GM21717 (cell line): ENCODE results near the gene MKNK2.
A peak's percentile ranks its signal among the peaks of the same experiment; 100 is the strongest.

ENCODE experiments used
- ATAC-seq: cut with Tn5 transposase; IDR thresholded peaks from one replicate; pipeline ENCODE4 v1.9.1; 2021; ENCODE audit warnings: mild to moderate bottlenecking, moderate library complexity; ENCODE audit not compliant: unreplicated experiment

Gene MKNK2

DNA sequence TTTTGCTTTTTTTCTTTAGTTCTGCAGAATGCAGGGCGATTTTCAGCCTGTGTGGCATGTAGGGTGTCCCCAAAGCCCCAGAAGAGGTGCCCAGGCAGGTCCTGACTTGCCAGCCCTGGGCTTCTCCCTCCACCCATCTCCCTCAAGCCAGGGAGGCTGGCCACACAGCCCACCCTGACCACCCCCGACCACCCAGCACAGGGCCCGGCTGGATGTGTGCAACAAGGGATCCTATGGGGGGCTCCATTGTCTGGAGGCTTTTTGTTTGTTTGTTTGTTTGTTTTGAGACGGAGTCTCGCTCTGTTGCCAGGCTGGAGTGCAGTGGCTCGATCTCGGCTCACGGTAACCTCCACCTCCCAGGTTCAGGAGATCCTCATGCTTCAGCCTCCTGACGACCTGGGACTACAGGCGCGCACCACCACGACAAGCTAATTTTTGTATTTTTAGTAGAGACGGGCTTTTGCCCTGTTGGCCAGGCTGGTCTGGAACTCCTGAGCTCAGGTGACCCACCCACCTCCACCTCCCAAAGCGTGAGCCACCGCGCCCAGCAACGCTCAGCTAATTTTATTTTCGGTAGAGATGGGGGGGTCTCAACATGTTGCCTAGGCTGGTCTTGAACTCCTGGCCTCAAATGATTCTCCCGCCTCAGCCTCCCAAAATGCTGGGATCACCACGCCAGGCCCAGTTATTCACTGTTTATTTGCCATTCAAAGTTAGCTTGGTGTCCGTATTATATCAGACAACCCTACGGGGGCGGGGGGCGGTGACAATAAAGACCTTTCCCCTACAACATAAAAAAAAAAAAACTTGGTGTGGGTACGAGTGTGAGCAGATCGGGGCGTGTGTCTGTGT, 7.8 kb upstream of the MKNK2 start:
- ATAC-seq = no peak

DNA sequence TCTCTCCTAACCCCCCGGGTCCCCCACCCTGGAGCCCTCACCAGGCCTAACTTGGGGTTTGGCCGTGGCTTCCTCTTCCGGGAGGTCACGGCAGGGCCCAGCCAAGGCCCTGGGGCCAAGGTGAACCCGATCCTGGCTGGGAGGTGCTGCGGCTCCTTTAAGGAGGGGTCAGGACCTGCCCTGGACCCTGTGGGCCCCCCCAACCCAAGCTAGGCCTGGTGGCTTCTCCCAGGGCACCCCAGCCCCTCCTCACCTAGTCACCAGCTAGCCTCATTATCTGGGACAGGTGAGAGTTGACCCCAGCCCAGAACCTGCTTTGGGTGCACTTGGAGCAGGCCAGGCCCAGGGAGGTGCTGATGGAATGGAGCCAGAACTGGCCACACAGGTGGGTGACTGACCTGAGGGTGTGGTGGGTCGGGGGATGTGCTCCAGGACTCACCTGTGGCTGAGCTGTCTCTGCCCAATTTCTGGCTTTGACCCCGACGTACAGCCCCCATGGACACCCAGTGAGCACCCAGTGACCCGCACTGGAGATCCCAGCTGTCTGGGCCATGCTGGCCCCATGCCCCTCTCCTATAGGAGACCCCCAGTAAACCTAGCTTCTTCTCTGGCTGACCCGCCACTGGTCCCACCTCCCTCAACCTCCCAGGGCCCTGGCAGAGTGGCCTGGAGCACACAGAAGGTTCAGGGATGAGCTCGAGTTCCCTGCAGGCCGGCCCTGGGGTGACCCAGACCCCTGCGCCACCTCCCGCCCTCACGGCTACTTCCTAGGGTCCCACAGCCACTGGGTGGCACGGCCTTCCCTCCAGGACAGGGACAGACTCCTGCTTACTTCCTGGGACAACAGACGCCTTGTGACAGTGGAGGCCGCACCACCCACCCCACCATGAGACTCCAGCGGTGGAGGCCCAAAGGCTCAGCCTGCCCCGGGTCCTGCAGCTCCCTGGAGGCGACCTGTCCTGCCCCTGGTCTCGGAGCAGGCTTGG, 6.7 kb upstream of the MKNK2 start:
- ATAC-seq = no peak

DNA sequence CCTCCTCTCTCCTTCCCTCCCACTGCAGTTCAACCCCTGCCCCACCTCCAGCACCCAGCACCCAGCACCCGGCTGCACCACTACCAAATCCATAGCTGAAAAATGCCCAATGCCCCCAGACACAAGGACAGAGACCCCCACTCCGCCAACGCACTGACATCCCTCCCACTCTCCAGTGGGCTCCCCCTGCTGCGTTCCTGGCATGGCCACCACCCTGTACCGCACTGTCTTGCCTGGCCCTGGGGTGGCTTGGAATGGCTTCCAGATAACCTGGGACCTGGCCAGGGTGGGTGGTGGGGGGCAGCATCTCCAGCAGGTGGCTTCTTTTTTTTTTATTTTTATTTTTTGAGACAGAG, 5.8 kb upstream of the MKNK2 start:
- no peak for ATAC-seq

DNA sequence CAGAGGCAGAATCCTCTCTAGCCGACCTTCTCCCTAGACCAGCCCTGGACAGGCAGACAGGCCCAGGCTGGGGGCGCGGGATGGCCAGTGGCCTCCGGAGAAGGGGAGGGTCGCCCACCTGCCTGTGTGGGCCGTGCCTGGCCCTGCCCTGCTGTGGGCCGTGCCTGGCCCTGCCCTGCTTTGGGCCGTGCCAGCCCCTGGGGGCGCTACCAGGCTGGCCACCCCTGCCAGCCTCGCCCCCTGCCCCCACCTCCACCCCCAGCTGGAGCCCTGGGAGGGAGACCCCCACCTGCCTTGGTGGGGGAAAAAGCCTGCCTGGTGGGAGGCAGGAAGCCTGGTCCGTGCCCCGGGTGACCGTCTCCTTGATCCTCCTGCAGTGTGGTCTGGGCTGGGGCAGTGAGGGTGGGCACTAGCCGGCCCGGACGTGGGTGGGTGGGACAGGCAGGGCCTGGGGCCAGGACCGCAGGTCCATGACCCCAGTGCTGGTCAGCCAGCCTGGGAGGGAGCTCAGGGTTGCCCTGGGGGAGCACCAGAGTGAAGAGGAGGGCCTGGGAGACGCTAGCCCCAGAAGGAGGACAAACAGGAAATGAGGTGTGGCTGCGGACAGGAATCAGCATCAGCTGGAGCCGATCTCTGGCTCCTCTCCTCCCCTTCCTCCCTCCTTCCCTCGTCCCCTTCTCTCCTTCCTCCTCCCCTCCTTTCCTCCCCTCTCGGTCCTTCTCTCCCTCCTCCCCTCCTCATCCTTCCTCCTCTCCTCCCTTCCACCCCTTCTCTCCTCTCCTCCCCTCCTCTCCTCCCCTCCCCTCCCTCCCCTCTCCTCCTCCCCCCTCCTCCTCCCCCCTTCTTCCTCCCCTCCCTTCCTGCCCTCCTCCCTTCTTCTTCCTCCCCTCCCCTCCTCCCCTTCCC, 5.1 kb upstream of the MKNK2 start:
- no peak for ATAC-seq

GRCh38 chr19:2054763-2055162, 3.7 kb upstream of the MKNK2 start:
- no peak for ATAC-seq

- no peak for ATAC-seq
Measured at GRCh38 chr19:2053601-2054389, 2.8 kb upstream of the MKNK2 start.

DNA sequence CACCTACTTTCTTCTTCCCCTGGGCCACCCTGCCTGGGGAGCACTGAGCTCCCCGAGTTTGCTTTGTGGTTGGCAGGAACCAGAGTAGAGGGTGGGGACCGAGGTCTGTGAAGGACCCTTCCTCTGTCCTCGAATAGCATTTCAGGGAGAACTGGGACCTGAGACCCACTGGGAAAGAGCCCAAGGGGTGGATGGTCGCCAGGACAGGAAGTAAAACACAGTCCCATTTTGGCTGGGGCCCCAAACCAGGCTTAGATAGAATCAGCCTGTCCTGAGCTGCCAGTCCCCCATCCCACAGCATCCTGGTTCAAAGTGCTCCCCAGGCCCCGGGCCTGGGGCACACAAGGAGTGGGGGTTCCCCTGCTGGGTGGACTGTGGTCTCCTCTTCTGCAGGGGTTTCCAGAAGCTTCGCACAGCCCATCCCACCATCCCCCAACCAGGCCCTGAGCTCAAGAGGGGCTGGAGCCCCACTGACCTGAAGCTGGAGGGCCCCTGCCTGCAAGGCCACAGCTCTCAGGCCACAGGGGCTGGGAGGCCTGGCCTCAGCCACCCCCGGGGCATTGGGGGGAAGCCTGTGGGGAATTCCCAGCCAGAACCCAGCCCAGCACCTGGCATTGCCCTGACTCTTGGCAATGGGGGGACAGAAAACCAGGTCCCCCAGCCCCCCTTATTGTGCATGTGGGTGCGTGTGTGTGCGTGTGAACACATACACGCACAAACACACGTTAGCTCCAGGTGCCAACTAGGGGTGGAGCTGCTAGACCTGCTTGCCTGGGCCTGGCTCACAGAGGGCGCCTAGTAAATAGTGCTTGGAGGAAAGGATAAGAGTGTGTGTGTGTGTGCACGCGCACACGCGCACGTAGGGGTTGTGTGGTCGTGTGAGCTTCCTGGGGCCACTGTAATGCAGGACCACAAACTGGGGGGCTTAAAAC, 995 bp upstream of the MKNK2 start:
- no peak for ATAC-seq

DNA sequence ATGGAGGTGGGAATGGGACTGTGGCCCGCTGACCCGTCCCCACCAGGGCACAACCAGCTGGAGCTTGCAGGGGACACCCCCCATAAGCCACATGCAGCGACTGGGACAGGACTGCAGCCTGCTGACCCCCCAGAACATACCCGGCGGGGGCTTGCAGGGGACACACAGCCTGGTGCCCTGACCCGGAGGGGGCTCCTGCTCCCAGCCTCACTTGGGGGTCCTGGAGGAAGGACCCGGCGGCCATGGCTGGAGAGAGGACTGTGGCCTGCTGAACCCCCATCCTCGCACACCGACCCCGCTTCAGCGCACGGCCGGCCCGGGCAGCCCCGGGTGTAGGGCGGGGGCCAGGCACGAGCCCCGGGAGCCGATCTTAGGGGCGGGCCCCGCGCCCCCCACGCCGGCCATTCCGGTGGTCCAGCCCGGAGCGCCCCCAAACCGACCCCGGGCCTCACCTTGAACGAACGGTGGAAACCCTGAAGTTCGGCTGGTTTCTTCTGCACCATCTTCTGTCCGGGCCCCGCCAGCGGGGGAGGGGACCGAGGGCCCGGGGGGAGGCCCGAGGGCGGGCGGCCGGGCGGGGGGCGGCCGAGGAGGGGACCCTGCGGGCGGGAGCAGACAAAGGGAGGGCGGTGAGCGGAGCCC, 574 bp downstream of the MKNK2 start:
- peak; percentile 10 for ATAC-seq

GRCh38 chr19:2049741-2050348, 1.2 kb downstream of the MKNK2 start:
- no peak for ATAC-seq

GRCh38 chr19:2048959-2049740, 1.9 kb downstream of the MKNK2 start:
- no peak for ATAC-seq

DNA sequence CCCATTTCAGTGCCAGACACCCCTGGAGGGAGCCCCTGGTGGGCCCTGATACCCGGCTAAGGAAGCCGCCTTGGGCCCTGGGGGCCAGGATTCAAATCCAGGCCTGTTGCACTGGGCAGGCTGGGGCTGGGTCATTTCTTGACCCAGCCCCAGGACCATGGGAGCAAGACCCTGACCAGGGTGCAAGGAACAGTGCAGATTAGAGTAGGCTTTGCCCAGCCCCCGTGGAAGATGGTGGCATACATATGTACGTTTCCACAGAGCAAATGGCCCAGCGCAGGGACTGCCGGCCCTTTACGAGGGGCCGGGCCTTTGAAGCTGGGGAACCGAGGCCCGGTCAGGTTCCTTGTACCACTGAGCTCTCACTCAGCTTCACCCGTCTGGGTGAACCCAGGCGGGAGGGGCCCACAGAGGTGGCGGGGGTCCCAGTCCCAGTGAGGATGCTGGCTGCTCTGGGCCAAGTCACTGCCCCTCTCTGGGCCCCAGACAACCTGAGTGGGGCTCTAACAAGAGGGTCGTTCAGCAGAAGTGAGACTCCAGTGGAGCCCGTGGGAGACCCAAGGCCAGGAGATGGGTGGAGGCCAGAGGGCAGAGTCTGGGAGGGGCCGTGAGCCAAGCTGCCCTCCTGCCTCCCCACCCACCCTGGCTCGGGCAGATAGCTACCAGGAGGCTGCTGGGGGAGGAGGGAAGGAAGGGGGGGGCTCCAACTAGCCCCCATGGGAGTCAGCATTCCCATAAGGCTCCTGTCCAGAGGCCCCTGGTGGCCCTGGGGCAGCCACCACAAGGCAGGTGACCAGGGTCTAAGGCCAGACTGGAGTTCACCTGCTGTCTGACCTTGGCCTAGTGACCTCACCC, 2.7 kb downstream of the MKNK2 start:
- no peak for ATAC-seq

DNA sequence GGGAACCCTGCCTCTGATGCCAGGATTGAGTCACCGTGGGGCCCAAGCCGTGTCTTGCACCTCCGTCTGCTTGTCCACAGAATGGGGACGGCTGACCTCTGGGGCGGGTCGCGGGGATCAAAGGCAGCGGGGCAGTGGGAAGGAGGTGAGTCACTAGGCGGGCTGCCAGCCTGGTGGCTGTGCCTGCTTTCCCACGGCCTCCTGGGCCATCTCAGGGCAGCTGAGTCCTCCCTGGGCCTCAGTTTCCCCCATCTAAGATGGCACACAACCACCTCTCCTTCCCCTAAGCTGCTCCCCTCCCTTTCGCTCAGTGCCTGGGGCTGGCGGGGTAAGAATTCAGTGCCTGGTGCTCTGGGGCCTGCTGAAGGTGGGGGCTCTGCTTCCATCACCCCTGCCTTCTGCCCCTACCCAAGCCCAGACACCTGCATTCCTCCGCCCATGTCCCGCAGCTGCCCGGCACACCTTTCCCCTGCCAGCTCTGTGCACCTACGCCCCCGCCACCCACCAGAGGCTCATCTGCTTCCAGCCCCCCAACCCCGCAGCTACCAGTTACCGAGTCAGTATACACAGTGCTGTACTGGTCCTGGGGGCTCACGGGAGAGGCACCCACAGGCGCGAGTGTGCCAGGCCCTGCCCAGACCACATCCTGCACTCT, 3.5 kb downstream of the MKNK2 start:
- no peak for ATAC-seq

- ATAC-seq = no peak
Measured at GRCh38 chr19:2047076-2047448, 4.0 kb downstream of the MKNK2 start.

- ATAC-seq = no peak
Measured at GRCh38 chr19:2046046-2046907, 4.8 kb downstream of the MKNK2 start.

- ATAC-seq = no peak
Measured at GRCh38 chr19:2045501-2046045, 5.5 kb downstream of the MKNK2 start.
